Anterior cingulate cortex (tissue), 58 donors: Measurements from ENCODE around the gene SCGB2B2.
"Not testable (repeated sequence)": the region's sequence is repeated elsewhere in the genome, so short reads cannot be mapped to it uniquely, and the experiment has no call there.

Source experiments
- DNase-seq, 58 donors: peaks; one replicate each; lab custom pipeline; 2025; lab: John Stamatoyannopoulos, UW

SCGB2B2 gene

DNA sequence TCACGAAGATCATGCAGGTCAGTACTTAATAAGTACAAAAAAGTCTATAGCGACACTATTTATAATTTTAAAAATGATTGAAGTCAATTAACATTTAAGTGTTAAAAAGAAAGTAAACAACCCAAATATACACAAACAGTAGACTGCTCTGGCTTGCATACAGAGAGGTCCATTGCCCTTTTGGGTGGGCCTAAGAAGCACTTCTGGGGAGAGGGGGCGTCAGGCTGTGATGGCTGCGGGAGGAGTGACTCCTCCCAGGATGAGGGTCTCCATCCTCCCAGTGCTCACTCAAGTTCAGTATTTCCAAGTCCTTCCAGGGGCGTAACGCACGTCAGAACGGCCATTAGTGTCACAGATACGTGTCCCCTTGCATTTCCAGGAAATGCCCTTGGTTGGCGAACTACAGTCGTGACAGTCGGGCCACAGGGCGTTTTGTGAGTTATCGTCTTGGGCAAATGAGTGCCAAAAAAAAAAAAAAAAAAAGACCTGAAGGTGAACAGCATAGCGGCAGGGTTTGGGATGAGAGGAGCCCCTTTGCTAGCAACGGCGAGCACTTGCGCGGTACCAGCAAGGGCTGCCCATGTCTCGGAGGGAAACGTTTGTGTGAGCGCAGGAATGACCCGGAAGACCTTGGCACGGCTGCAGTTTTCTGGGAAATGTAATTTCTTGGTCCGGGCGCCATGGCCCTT lies at the start of gene SCGB2B2:
SCGB2B2 (minus strand) TSS at position 463 of the 689 bp plus-strand sequence. CDS start 82,596 bp downstream, outside the sequence.
- DNase-seq: peak in 53 of 58 donors; percentile 60 to 99 (median 92)

GRCh38 chr19:34725400-34725799 lies 48.4 kb upstream of the SCGB2B2 start:
- DNase-seq: no peak

GRCh38 chr19:34722353-34722752 lies 45.4 kb upstream of the SCGB2B2 start:
- DNase-seq: no peak

DNA sequence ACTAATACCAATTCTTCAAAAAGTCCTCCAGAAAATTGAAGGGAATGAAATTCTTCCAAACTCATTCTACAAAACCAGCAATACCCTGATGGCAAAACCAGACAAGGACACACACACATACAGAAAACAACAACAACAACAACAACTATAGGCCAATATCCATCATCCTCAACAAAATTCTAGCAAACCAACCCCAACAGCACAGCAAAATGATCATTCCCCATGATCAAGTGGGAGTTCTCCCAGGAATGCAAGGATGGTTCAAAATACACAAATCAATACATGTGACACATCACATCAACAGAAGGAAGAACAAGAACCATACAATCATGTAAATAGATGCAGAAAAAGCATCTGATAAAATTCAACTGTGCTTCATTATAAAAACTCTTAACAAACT lies 38.4 kb upstream of the SCGB2B2 start:
- DNase-seq: no peak

- DNase-seq: no peak
Measured at GRCh38 chr19:34713262-34713637, 36.3 kb upstream of the SCGB2B2 start.

DNA sequence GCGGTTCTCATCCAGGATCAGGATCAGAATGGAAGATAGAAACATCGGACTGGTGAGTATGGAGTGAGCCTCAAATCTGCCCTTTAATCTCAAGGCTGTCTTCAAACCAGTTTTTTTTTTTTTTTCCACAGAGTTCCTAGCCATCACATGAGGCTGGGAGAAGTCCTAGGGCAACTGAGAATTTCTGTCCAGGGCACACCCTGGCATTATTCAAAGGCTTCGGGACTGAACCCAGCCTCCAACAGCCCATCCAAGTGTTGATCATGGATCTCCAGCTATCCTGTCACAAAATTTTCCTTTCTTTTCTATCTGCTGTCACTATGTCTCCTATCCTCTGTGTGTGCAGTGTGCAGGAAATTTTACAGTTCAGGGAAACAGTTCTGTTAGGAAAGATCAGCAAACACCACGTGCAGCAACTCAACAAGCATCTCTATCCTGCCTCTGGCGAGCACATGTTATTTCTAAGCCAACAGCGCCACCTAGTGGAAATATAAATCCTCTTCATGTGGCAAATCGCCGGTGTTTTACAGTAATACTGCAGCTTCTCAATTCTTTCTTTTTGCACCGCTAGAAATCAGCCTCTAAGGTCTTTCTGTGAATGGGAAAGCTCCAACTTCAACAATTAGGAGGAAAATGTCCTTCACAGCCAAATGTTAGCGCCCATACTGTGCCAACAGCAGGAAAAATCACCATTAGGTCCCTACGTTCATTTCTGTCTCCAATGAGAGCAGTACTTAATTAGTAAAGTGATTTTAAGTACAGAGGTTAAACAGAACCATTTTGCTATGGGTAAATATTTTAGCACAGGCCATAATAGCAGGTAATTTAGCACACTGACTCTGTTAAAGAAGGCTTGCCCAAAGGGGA lies 35.7 kb upstream of the SCGB2B2 start:
- DNase-seq: peak in 27 of 58 donors; percentile 2 to 55 (median 25)

DNA sequence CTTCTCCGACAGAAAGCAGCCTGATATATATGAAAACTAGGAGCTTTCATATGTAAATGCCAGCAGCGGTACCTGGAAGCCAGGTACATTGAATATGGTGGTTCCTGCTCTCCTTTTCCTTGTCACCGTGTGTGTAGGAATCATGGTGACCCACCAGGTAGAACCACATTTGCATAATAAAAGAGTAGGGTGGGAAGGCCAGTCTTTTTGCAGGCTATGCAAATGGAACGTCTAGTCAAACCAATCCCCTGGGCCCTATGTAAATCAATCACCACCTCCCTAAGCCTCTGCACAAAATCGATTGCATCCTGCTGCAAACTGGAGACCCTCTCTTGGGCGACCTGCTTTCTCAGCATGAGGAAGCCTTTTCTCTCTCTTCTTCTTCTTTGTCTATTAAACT lies 34.9 kb upstream of the SCGB2B2 start:
- DNase-seq: no peak

DNA sequence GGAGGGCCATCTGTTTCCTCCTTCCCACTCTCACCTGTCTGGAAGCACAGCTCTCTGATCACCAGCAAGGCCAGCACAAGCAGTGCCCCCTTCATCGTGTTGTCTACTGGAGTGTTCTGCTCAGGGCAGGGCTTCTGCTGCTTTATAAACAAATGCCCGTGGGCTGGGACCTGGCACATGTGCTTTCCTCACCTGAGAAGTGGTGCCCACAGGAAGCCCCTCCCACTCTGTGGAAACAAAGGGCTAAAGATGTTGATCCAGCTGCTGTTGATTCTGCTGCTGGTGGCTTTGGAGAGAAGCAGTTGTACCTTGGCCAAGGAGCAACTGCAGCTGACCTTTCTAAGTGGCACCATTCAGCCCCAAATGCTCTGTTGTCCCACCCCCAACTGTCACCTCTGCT lies 30.7 kb upstream of the SCGB2B2 start:
- no peak for DNase-seq

GRCh38 chr19:34692549-34692948 lies 15.6 kb upstream of the SCGB2B2 start:
- no peak for DNase-seq

- DNase-seq: no peak
Measured at GRCh38 chr19:34690372-34690771, 13.4 kb upstream of the SCGB2B2 start.

DNA sequence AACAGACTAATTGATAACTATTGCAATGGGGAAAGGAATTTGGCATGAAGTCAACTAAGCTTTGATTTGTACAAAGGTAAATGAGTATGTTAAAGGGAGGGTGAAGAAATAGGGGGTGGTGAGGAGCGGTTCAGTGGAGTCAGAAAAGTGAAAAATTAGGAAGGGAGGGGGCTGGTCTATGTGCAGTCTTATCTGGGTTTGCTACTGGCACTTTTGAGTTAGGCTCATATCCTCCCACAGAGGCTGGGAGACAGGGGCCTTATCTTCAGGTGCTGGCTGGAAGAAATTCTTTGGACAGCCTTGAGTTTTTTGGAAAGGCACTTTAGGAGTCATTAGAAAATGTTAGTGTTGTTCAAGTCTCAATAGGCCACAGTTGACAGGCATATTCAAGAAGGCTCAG lies 11.6 kb upstream of the SCGB2B2 start:
- no peak for DNase-seq

DNA sequence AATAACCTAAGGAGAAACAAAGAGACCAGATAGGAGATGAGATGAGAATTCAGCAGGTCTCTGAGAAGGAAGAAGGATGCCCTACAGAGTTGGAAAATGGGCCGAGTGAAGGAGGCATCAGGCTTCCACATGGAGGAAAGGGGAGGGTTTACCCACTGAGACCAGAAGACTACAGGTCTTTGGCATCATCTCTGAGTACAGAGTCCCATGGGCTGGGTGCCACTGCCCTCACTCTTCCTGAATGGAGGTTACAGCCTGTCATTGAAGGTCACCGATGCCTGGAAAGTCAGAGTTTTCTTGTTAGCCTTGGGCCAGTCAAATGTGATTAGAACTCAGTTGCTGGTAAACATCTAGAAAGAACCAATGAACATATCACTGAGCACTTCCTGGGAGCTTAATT lies 10.4 kb upstream of the SCGB2B2 start:
- DNase-seq: no peak

- no peak for DNase-seq
Measured at GRCh38 chr19:34686455-34686854, 9.5 kb upstream of the SCGB2B2 start.

DNA sequence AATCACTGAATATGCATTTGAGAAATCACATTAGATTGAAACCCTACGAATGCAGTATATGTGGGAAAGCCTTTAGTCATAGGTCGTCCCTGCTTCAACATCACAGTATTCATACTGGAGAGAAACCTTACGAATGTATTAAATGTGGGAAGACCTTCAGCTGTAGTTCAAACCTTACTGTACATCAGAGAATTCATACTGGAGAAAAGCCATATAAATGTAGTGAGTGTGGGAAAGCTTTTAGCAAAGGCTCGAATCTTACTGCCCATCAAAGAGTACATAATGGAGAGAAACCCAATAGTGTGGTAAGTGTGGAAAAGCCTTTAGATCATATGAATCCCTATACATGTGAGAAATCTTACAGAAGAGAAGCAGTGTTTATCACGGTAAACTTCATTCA lies 8.3 kb upstream of the SCGB2B2 start:
- not testable (repeated sequence) for DNase-seq

DNA sequence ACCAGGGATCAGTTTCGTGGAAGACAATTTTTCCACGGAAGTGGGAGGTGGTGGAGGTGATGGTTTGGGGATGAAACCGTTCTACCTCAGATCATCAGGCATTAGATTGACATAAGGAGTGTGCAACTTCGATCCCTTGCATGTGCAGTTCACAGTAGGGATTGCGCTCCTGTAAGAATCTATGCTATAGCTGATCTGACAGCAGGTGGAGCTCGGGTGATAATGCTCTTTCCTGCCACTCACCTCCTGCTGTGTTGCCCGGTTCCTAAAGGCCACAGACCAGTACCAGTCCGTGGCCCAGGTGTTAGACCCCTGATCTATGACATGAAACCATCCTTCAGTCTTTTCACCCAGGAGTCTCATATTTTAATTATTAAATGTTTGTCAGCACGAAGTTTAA lies 4.5 kb upstream of the SCGB2B2 start:
- no peak for DNase-seq

DNA sequence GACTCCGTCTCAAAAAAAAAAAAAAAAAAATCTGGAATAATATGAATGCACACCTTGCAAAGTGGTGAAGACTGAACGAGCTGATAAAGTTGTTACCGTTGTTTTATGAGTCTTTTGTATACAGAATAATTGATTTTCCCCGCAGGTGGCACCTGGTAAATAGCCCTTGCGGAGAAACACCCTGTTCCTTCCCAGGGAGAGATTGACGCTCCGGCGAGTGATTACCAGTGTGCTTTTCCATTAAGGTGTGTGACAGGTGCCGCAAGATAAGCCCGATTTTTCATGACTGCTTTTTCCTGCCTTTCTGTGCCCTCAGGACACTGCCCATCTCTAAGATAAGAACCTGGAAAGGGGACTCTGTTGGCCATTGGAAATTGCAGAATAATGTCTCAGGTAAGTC lies 1.5 kb upstream of the SCGB2B2 start:
- no peak for DNase-seq

- DNase-seq: peak in 1 of 58 donors; percentile 32
Measured at GRCh38 chr19:34678085-34678412, 1.1 kb upstream of the SCGB2B2 start.

GRCh38 chr19:34677386-34678084 lies 576 bp upstream of the SCGB2B2 start, which contains the start of gene ZNF302:
ZNF302 (plus strand) TSS chr19:34677678; CDS start chr19:34678805, 1,127 bp downstream.
- peak; percentile 85 to 99 (median 95) for DNase-seq

- no peak for DNase-seq
Measured at GRCh38 chr19:34675919-34676318, 1.0 kb downstream of the SCGB2B2 start.

DNA sequence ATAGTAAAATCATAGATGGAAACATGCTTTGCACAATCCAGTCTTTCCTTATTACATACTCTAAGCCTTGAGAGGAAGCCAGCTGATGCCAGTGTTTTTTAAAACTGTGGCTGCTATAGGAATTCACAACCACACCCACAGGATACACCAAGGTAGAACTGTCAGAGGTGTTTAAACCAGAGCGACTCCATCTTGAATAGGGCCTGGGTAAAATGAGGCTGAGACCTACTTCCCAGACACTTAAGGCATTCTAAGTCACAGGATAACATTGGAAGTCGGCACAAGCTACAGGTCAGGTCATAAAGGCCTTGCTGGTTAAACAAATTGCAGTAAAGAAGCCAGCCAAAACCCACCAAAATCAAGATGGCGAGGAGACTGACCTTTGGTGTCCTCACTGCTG lies 1.7 kb downstream of the SCGB2B2 start:
- no peak for DNase-seq

GRCh38 chr19:34673590-34673989 lies 3.4 kb downstream of the SCGB2B2 start:
- no peak for DNase-seq
